ENCODE measurements around the gene NAP1L5. TPM values are rescaled to one million over a fixed set of nuclear protein-coding genes. Genes with fewer than 3 reads are reported as not detected.

NAP1L5 gene, protein sequence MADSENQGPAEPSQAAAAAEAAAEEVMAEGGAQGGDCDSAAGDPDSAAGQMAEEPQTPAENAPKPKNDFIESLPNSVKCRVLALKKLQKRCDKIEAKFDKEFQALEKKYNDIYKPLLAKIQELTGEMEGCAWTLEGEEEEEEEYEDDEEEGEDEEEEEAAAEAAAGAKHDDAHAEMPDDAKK
- total RNA-seq: 11.0 and 12.2 TPM in 2 replicates

DNA sequence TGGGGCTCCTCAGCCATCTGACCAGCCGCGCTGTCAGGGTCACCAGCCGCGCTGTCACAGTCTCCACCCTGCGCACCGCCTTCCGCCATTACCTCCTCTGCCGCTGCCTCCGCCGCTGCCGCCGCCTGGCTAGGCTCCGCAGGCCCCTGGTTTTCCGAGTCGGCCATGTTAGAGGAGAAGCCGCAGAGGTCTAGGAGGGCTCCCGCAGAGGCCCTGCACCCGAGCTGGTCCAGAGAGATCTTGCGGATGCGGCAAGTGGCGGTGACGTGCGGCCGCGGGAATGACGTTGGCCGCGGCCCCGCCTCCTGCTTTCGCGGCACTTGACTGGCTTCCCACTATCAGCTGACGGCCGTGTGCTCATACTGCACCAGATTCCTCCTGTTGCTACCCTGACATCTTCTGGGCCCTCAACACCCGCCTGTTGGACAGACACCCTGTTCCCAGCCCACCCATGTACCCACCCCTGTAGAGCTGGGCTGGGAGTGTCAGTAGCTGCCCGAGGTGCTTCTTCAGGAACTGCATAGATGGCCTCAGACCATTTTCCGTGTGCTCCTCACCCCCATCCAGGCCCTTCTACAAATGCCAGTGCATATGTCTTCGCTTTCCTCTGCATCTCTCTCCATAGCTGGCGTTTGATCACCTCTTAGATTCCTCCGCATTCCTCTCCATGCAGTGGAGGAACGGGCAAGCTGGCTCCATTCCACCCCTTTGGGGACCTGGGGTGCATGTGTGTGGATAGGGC lies at the start of gene NAP1L5:
Gene NAP1L5 (minus strand): TSS at position 242 of the 742 bp plus-strand sequence. CDS start 75 bp downstream, at position 167.

Other genes with a start within 250 kb of the NAP1L5 start
- 0.59 and 0.69 TPM in 2 replicates for gene HERC5, start 240.7 kb downstream of the NAP1L5 start, total RNA-seq
- 54.1 and 55.5 TPM in 2 replicates for gene PYURF, start 174.1 kb downstream of the NAP1L5 start, total RNA-seq
- 15.4 and 18.4 TPM in 2 replicates for gene HERC3, start 105.3 kb downstream of the NAP1L5 start, total RNA-seq